ENCODE results near the gene SGTA.

GRCh38 chr19:2726904-2727639 is 56.0 kb downstream of the SGTA start:
- no peak for TF ChIP-seq REST (IDR thresholded peaks at IDR 0.05)
- TF ChIP-seq YY1 (IDR thresholded peaks at IDR 0.05): no peak
- no peak for TF ChIP-seq EGR1 (IDR thresholded peaks at IDR 0.05; ENCODE audit: low read depth in 2 of 2)
- TF ChIP-seq CTCF (IDR thresholded peaks at IDR 0.05; ENCODE audit: low read depth, low read length, missing input control): no peak
- no peak for TF ChIP-seq FOXA1 (IDR thresholded peaks at IDR 0.05)
- no peak for TF ChIP-seq ATF3 (IDR thresholded peaks at IDR 0.05)
- TF ChIP-seq MAX (IDR thresholded peaks at IDR 0.05): no peak
- no peak for TF ChIP-seq RXRA (IDR thresholded peaks at IDR 0.05)
- no peak for TF ChIP-seq TAF1 (conservative IDR thresholded peaks at IDR 0.05)
- no peak for TF ChIP-seq SP1 (IDR thresholded peaks at IDR 0.05)
- TF ChIP-seq RAD21 (IDR thresholded peaks at IDR 0.05): no peak
